PC-9 (cell line): ENCODE measurements around the gene RPL22. TPM values are rescaled to one million over a fixed set of nuclear protein-coding genes. Genes with fewer than 3 reads are reported as not detected.

Source experiments
- BruUV-seq: library from RNA; stranded (reverse); fragments of 400-500 nt; replicated peaks from 2 replicates; lab custom pipeline; 2021; lab: Mats Ljungman, UMichigan
- CTCF ChIA-PET: fragments of 300-600 bp; sonication (Branson Sonifier 250); formaldehyde crosslinking; loops from one replicate; lab custom pipeline; 2022; ENCODE audit warnings: antibody characterized with exemption; lab: Charles Lee
- POLR2A ChIA-PET: fragments of 300-600 bp; sonication (Branson Sonifier 250); formaldehyde crosslinking; loops from one replicate; lab custom pipeline; 2022; ENCODE audit warnings: antibody characterized with exemption; ENCODE audit not compliant: unreplicated experiment; lab: Charles Lee
- DNase-seq, 2 experiments: peaks; one replicate each; pipeline versions ENCODE4 v3.0.0 to v3.0.0-alpha.2; 2015 to 2022; ENCODE audit warnings: mixed read lengths in 1 of 2
- H2AFZ ChIP-seq: fragments of 200-600 bp; sonication (generic); 2 replicates; pipeline ENCODE4 v1.8.1; 2017; ENCODE audit warnings: antibody characterized with exemption
- H3F3A ChIP-seq: fragments of 200-600 bp; sonication (generic); 2 replicates; pipeline ENCODE4 v1.8.1; 2017; ENCODE audit warnings: antibody characterized with exemption, mild to moderate bottlenecking, low read depth; ENCODE audit not compliant: insufficient read depth
- H3K27ac ChIP-seq: fragments of 200-600 bp; sonication (generic); 2 replicates; pipeline ENCODE4 v1.6.1; 2016; ENCODE audit warnings: mixed run types
- H3K27me3 ChIP-seq: fragments of 200-600 bp; sonication (generic); 2 replicates; pipeline ENCODE4 v1.6.1; 2016; ENCODE audit warnings: low read depth, mixed run types; ENCODE audit not compliant: insufficient read depth
- H3K36me3 ChIP-seq: fragments of 200-600 bp; sonication (generic); 2 replicates; pipeline ENCODE4 v1.6.1; 2016; ENCODE audit warnings: low read depth, mixed run types
- H3K4me1 ChIP-seq: fragments of 200-600 bp; sonication (generic); replicated peaks from 2 replicates; pipeline ENCODE4 v1.6.1; 2016; ENCODE audit warnings: mixed run types; ENCODE audit not compliant: insufficient read depth
- H3K4me2 ChIP-seq: fragments of 200-600 bp; sonication (generic); 2 replicates; pipeline ENCODE4 v1.6.1; 2017; ENCODE audit warnings: mixed run types
- H3K4me3 ChIP-seq: fragments of 200-600 bp; sonication (generic); 2 replicates; pipeline ENCODE4 v1.6.1; 2016; ENCODE audit warnings: mixed run types
- H3K79me2 ChIP-seq: fragments of 200-600 bp; sonication (generic); 2 replicates; pipeline ENCODE4 v1.6.1; 2017; ENCODE audit warnings: low read depth, mixed run types
- H3K9me2 ChIP-seq: fragments of 200-600 bp; sonication (generic); 2 replicates; pipeline ENCODE4 v1.8.1; 2017; ENCODE audit warnings: mild to moderate bottlenecking; ENCODE audit not compliant: insufficient read depth
- H3K9me3 ChIP-seq: fragments of 200-600 bp; sonication (generic); 2 replicates; pipeline ENCODE4 v1.8.1; 2016; ENCODE audit warnings: low read depth; ENCODE audit not compliant: insufficient read depth
- H4K20me1 ChIP-seq: fragments of 200-600 bp; sonication (generic); 2 replicates; pipeline ENCODE4 v1.8.1; 2017; ENCODE audit not compliant: insufficient read depth
- CTCF ChIP-seq: fragments of 200-600 bp; sonication (generic); conservative IDR thresholded peaks from 2 replicates; pipeline ENCODE4 v1.6.1; 2017; ENCODE audit warnings: mixed run types, antibody characterized with exemption, mild to moderate bottlenecking, moderate library complexity
- EZH2 ChIP-seq: fragments of 200-600 bp; sonication (generic); IDR thresholded peaks from 2 replicates; pipeline ENCODE4 v1.8.0; 2017; ENCODE audit warnings: antibody characterized with exemption, low read depth
- intact Hi-C: fragments of 100-400 bp; cut with micrococcal nuclease; formaldehyde crosslinking; loops from one replicate; pipeline ENCODE4 v1.10.0; 2022; ENCODE audit not compliant: unreplicated experiment
- total RNA-seq: library from RNA; stranded (reverse); gene quantifications from 2 replicates; pipeline ENCODE4 v1.2.3, GENCODE V29; 2021

Gene RPL22
- total RNA-seq, 1 experiment from 2014 or later: 447 TPM

- Histone ChIP-seq H2AFZ (no peak overlapping the region), H3F3A (peaks cover 27% of the 10 kb centered on the region), H3K4me2 (peak overlapping the region; percentile 65), H3K27me3 (0 out of 2 replicates have a peak, but pooled peaks cover 1% of the 10 kb centered on the region), H3K36me3 (no peaks in the 10 kb centered on the region), H3K9me3 (no peaks in the 10 kb centered on the region), H3K4me1 (peaks cover 27% of the 10 kb centered on the region), H3K9me2 (no peaks in the 10 kb centered on the region), H3K79me2 (no peaks in the 10 kb centered on the region), H4K20me1 (no peaks in the 10 kb centered on the region), H3K27ac (peak overlapping the region; percentile 52), H3K4me3 (no peak overlapping the region)
- TF ChIP-seq EZH2 (no peak), CTCF (no peak)
- intact Hi-C loops: no loop called here
- POLR2A ChIA-PET: interaction anchor here (0.7 kb wide), 2 partner anchors 50 to 153 kb away, joined by 3 read pairs; no protein-coding TSS in a partner anchor
- BruUV-seq: no TSS peak
- CTCF ChIA-PET: no interaction called here
- DNase-seq: no peak
These were observed 41.2 kb downstream of the RPL22 start for GRCh38 chr1:6158181-6158580.

DNA sequence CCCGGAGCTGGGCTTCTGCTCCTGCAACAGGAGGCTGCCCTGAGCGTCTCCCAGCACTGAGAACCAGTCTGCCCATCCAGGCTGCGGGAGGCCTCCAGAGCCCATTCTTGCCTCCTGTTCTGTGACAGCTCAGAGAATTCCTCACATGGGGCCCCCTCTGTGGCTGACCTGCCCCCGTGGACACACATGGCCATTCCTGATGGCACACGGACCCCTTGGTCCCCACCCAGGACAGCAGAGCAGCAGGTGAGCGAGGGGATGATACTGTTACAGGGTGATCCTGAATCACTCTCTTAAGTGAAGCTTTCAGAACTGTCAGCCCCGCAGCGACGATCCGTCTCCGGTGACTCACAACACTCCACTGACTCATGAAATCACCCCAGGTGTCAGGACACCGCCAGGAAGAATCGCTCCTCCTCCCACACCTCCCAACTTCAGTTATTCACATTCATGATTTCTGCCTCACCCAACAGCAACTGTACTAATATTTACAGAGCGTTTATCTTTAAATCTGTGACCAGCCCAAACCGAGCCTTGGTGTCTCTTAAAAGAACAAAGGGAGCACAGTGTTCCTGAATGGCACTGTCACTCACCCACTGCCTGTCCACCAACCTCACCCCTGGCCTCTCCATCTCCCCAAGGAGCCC, 41.7 kb downstream of the RPL22 start:
- no peaks in the 10 kb centered on the region for H3K27me3 ChIP-seq
- peak overlapping the region; percentile 65 for H3K4me2 ChIP-seq
- CTCF ChIA-PET: no interaction called here
- H3K36me3 ChIP-seq: no peaks in the 10 kb centered on the region
- POLR2A ChIA-PET: interaction anchor here (0.7 kb wide), 2 partner anchors 50 to 152 kb away, joined by 3 read pairs; no protein-coding TSS in a partner anchor
- intact Hi-C loops: loop anchor here (1.0 kb wide), 1 partner anchor 48 kb away; no protein-coding TSS in a partner anchor
- no peak for TF ChIP-seq CTCF
- no peak for TF ChIP-seq EZH2
- H3K27ac ChIP-seq: peak overlapping the region; percentile 64
- H2AFZ ChIP-seq: no peak overlapping the region
- H3K9me2 ChIP-seq: no peaks in the 10 kb centered on the region
- H3K9me3 ChIP-seq: no peaks in the 10 kb centered on the region
- no peak overlapping the region for H3K4me3 ChIP-seq
- no peaks in the 10 kb centered on the region for H4K20me1 ChIP-seq
- peak; percentile 83 to 95 for DNase-seq
- peaks cover 27% of the 10 kb centered on the region for H3F3A ChIP-seq
- no peaks in the 10 kb centered on the region for H3K79me2 ChIP-seq
- BruUV-seq: TSS peak; percentile 77
- H3K4me1 ChIP-seq: peaks cover 27% of the 10 kb centered on the region

DNA sequence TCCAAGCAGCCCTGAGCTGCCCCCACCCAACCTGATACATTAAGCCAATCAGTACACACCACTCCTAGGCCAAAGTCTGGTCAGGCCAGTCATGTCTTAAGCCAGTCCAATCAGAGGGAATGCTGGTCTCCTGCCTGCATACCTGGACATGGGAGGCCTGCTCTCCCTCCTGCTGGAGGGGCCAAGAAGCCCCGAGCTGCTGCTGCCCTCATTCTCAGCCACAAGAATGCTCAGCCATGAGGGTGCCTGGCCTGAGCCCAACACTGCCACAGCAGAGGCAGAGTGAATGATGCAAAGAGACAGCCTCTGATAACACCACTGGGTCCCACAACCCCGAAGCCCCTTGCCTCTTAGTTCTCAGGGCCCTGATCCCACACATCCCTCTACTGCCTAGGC, 42.3 kb downstream of the RPL22 start:
- Histone ChIP-seq H3K27ac (peak overlapping the region; percentile 64), H3K9me2 (no peaks in the 10 kb centered on the region), H3K9me3 (no peaks in the 10 kb centered on the region), H4K20me1 (no peaks in the 10 kb centered on the region), H3K4me1 (peaks cover 27% of the 10 kb centered on the region), H3K4me3 (no peak overlapping the region), H3F3A (peaks cover 27% of the 10 kb centered on the region), H3K27me3 (no peaks in the 10 kb centered on the region), H3K79me2 (no peaks in the 10 kb centered on the region), H3K4me2 (peak overlapping the region; percentile 65), H3K36me3 (no peaks in the 10 kb centered on the region), H2AFZ (no peak overlapping the region)
- TF ChIP-seq EZH2 (no peak), CTCF (no peak)
- POLR2A ChIA-PET: no interaction called here
- peak; percentile 40 to 53 for DNase-seq
- CTCF ChIA-PET: interaction anchor here (0.6 kb wide), 1 partner anchor 89 kb away, joined by 3 read pairs; no protein-coding TSS in a partner anchor
- BruUV-seq: no TSS peak
- intact Hi-C loops: loop anchor here (1.0 kb wide), 1 partner anchor 48 kb away; no protein-coding TSS in a partner anchor
